HEK293T (cell line): ENCODE measurements around the gene ZNF91.

Source experiments
- ARNT ChIP-seq: fragments of 450-650 bp; IDR thresholded peaks from 2 replicates; pipeline ENCODE4 v1.6.1; 2017; ENCODE audit warnings: mild to moderate bottlenecking
- BHLHE40 ChIP-seq: fragments of 450-650 bp; IDR thresholded peaks from 2 replicates; pipeline ENCODE4 v1.6.1; 2016; ENCODE audit warnings: mild to moderate bottlenecking, moderate library complexity, borderline replicate concordance
- CTBP1 ChIP-seq: fragments of 450-650 bp; IDR thresholded peaks from 2 replicates; pipeline ENCODE4 v1.6.1; 2016; ENCODE audit warnings: borderline replicate concordance
- ELF4 ChIP-seq: fragments of 450-650 bp; IDR thresholded peaks from 2 replicates; pipeline ENCODE4 v1.6.1; 2017; ENCODE audit warnings: antibody characterized with exemption
- FOXA1 ChIP-seq: fragments of 450-650 bp; IDR thresholded peaks from 2 replicates; pipeline ENCODE4 v1.6.1; 2016; ENCODE audit warnings: mild to moderate bottlenecking
- FOXK2 ChIP-seq: fragments of 450-650 bp; IDR thresholded peaks from 2 replicates; pipeline ENCODE4 v1.6.1; 2016; ENCODE audit warnings: mild to moderate bottlenecking
- FOXM1 ChIP-seq: fragments of 450-650 bp; IDR thresholded peaks from 2 replicates; pipeline ENCODE4 v1.6.1; 2017; ENCODE audit warnings: mild to moderate bottlenecking, borderline replicate concordance
- L3MBTL2 ChIP-seq: fragments of 450-650 bp; conservative IDR thresholded peaks from 2 replicates; pipeline ENCODE4 v1.6.1; 2016; ENCODE audit warnings: mild to moderate bottlenecking
- SP1 ChIP-seq: fragments of 450-650 bp; IDR thresholded peaks from 2 replicates; pipeline ENCODE4 v1.6.1; 2017
- SUZ12 ChIP-seq: fragments of 450-650 bp; IDR thresholded peaks from 2 replicates; pipeline ENCODE4 v1.6.1; 2016; ENCODE audit warnings: mild to moderate bottlenecking
- TARDBP ChIP-seq: fragments of 450-650 bp; IDR thresholded peaks from 2 replicates; pipeline ENCODE4 v1.6.1; 2016
- ZNF384 ChIP-seq: fragments of 450-650 bp; IDR thresholded peaks from 2 replicates; pipeline ENCODE4 v1.6.1; 2016
- TF ChIP-seq, protein P1 (sequence below): fragments of 450-650 bp; IDR thresholded peaks from 2 replicates; pipeline ENCODE4 v1.6.1; 2016

DNA sequence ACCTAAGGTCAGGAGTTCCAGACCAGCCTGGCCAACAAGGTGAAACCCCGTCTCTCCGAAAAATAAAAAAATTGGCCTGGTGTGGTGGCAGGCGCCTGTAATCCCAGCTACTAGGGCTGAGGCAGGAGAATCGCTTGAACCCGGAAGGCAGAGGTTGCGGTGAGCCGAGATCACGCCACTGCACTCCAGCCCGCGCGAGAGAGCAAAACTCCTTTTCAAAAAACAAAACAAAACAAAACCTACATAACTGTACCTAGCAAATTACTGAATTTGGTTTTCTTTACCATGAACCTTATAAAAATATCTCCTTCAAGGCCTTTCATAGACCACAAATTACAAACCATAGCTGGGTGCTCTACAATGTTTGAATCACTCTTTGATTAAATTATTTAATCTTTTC lies 760 bp downstream of the ZNF91 start:
- no peak for TF ChIP-seq ARNT
- no peak for TF ChIP-seq ZNF384
- TF ChIP-seq, protein P1, sequence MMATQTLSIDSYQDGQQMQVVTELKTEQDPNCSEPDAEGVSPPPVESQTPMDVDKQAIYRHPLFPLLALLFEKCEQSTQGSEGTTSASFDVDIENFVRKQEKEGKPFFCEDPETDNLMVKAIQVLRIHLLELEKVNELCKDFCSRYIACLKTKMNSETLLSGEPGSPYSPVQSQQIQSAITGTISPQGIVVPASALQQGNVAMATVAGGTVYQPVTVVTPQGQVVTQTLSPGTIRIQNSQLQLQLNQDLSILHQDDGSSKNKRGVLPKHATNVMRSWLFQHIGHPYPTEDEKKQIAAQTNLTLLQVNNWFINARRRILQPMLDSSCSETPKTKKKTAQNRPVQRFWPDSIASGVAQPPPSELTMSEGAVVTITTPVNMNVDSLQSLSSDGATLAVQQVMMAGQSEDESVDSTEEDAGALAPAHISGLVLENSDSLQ = no peak
- TF ChIP-seq BHLHE40 = no peak
- TF ChIP-seq SUZ12 = no peak
- no peak for TF ChIP-seq L3MBTL2
- no peak for TF ChIP-seq SP1
- no peak for TF ChIP-seq ELF4
- no peak for TF ChIP-seq TARDBP
- no peak for TF ChIP-seq FOXM1
- no peak for TF ChIP-seq CTBP1
- no peak for TF ChIP-seq FOXA1
- no peak for TF ChIP-seq FOXK2
